GM12801 (cell line): ENCODE results near the gene RCC2.

Experiments used
- TF ChIP-seq, protein P1 (sequence below): IDR thresholded peaks from one replicate; pipeline ENCODE4 v1.5.1; 2011; ENCODE audit warnings: control low read depth; ENCODE audit not compliant: insufficient read length; ENCODE audit errors: extremely low read depth

Gene RCC2

GRCh38 chr1:17405898-17406759, 33.3 kb downstream of the RCC2 start:
- TF ChIP-seq, protein P1, sequence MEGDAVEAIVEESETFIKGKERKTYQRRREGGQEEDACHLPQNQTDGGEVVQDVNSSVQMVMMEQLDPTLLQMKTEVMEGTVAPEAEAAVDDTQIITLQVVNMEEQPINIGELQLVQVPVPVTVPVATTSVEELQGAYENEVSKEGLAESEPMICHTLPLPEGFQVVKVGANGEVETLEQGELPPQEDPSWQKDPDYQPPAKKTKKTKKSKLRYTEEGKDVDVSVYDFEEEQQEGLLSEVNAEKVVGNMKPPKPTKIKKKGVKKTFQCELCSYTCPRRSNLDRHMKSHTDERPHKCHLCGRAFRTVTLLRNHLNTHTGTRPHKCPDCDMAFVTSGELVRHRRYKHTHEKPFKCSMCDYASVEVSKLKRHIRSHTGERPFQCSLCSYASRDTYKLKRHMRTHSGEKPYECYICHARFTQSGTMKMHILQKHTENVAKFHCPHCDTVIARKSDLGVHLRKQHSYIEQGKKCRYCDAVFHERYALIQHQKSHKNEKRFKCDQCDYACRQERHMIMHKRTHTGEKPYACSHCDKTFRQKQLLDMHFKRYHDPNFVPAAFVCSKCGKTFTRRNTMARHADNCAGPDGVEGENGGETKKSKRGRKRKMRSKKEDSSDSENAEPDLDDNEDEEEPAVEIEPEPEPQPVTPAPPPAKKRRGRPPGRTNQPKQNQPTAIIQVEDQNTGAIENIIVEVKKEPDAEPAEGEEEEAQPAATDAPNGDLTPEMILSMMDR: no peak

GRCh38 chr1:17404820-17405219, 34.7 kb downstream of the RCC2 start:
- TF ChIP-seq, protein P1: no peak

DNA sequence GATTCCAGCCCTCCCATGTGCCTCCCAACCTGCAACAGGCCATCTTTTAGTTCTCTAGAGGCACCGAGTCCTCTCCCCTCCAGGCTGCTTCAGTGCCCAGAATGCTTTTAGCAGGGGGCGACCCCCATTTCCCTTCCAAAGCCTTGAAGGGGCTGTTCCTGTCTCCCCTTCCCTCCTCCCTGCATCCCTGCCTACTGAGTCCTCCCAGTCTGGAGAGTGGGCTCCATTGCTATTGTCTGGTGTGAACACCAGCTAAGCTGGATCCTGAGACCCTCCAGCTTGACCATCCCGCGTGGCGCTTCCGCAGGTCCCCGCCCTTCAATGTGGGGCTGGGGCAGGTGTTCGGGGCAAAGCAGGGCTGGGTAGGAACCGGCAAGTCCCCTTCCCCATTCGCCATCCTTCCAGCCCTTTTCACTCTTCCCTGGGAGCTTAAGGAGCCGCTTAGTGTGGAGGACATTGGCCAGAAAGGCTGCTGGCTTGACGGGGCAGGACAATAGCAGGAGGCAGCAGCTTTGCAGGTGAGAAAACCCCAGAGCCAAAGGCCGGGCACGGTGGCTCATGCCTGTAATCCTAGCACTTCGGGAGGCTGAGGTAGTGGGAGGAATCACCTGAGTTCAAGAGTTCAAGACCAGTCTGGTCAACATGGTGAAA, 35.3 kb downstream of the RCC2 start:
- TF ChIP-seq, protein P1: no peak

DNA sequence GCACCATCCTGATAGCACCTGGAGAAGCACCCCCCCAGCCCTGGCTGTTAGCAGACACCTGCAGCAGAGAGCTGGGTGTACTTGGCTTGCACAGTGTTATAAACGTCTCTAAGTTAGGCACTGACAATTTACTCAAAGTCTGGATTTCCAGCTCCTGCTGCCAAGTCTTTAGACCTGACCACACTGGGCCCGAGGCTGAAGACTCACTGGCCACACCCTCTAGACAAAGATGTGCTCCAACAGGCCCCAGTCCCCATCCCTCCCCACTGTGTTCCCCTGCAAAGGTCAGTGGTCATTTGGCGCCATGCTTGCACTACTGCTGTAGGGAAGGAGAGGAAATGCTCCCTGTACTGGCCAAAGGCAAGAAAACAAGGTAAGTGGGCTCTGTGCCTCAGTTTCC, 36.4 kb downstream of the RCC2 start:
- TF ChIP-seq, protein P1: no peak

DNA sequence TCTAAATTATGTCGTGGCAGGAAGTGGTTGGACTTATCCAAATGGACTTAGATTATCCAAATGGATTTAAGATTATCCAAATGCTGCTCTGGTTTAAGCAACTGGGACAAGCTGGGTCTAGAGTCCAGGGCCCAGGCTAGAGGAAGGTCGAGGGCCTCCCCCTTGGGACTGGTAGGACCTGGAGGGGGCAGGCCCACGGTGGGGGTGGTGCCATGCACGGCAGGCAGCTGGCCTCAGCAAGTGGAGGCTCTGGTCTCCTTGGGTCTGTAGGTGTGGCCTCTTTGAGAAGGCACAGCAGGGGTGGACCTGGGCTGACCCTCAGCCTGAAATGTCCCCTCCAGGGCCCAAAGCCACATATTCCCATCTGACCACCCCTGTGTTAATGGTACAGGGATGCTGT, 37.6 kb downstream of the RCC2 start:
- TF ChIP-seq, protein P1: no peak

- TF ChIP-seq, protein P1: no peak
These were observed 38.6 kb downstream of the RCC2 start for GRCh38 chr1:17400725-17401341.

DNA sequence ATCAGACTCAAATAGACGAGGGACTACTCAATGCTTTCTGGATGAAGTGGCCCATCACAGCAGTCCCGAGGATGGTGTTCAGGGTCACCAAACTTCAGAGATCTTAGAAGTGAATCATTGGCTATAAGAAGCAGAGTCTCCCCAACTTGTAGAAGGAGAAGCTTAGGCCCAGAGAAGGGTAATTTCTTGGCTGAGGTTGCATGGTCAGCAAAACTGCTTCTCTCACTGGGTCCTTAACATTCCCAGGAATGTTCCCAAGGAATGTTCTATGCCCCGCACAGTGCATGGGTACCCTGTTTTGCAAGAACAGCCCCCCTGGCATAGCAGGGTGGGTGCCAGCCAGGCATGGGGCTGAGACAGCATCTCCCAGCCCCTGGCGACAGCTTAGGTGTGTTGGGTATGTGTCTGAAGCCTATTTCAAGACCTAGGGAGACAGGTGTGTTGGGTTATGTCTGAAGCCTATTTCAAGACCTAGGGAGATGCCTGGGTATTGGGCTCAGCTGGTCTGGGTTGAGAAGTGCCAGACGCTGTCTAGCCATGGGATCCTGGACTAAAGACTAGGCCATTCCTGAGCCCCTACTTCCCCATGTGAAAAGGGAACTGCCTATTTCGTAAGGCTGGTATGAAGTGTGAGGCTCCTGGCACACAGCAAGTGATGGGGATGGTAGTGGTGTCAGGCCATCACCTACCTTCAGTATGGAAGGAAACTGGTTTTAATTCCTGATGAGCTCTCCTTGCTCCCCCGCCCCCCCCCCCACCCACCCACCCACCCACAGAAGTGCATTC, 41.4 kb downstream of the RCC2 start:
- TF ChIP-seq, protein P1: no peak
